Kidney capillary endothelial cell (primary cell): Measurements from ENCODE around the gene PAIP2.
"Not testable (repeated sequence)": the region's sequence is repeated elsewhere in the genome, so short reads cannot be mapped to it uniquely, and the experiment has no call there.

ENCODE experiments used
- DNase-seq: peaks from one replicate; pipeline ENCODE4 v3.0.0-alpha.2; 2018; ENCODE audit warnings: low spot score

The PAIP2 gene

DNA sequence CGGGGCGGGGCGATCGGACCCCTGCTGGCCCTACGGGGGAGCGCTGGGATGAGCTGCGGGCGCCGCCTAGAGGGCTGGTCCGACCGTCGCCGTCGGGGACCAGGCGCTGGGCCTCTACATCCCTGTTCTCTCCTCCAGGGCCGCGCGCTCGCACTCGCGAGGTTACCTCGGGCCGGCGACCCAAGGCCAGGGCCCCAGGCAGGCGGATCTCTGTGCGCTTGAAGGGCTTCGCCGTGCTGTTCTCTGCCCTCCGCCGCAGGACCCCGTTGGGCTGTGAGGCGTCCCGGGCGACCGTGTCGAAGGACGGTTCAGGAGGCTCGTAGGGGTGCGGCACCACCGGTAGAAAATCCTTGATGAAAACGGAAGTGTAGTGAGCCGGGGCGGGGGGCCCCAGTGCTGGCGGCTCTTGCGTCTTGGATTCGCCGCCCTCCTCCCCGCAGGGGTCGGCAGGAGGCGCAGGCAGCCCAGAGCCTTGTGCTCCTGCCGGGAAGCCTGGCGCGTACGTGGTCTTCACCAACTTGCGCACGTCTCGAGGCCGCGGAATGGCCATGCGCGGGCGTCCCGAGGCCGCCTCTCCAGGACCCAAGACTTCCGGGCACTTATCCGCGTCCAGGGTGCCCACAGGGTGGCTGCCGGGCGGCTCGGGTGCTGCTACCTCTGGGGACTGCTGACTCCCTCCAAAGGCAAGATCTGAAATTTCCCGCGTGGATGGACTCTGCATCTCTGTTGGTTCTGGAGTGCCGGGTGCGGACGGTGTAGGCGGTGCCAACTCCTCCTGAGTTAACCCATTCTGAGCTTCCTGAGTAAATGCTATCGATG lies 51.2 kb downstream of the PAIP2 start:
- DNase-seq, result peak; percentile 58

DNA sequence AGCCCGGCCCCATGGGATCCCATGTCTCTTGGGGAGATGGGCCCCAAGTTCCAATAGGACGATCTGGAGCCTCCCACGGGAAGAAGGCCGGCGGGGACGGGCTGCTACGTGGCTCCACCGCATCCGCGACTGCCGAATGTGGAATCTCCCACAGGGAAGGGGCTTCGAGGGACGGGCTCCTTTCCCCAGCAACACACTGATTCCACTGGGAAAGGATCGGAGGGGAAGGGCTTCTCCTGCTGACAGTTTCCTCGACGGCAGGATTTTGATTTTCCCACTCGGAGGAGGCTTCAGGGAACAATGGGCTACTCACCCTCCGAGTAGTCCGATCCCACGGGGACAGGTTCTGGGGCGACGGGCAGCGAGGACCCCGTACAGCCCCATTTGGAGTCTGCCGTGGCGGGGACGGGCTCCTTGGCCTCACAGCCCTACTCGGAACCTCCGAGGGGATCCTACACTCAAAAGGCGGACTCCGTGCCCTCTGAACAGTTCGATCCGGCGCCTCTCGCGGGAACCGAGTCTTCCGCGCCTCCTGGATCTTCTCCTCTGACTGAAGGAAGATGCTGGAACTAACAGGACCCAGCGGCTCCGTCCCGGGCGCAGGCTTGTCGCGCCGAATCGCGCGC lies 52.0 kb downstream of the PAIP2 start:
- no peak for DNase-seq

DNA sequence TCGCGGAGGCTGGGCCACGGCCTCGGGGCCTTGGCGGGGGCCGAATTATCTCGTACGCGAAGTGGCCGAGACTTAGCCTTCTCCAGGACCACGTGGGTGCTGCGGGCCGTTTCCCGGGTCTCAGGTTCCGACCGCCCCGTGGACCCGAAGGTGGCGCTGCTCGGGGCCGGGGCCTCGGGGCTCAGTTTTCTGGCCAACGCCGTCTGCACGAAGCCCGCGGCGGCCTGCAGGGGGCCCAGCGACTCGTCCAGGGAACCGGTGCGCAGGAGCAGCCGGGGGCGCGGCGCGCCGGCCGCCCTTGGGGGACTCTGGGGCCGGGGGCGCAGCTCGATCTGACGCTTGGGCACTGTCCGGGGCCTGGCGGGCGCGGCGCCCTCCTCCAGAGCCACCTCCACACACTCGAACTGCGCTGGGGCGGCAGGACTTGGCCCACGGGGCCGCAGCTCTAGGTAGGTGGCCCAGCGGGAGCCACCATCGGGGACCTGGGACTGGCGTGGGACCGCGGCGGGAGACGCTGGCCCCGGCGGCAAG lies 52.5 kb downstream of the PAIP2 start:
- DNase-seq, result no peak

DNA sequence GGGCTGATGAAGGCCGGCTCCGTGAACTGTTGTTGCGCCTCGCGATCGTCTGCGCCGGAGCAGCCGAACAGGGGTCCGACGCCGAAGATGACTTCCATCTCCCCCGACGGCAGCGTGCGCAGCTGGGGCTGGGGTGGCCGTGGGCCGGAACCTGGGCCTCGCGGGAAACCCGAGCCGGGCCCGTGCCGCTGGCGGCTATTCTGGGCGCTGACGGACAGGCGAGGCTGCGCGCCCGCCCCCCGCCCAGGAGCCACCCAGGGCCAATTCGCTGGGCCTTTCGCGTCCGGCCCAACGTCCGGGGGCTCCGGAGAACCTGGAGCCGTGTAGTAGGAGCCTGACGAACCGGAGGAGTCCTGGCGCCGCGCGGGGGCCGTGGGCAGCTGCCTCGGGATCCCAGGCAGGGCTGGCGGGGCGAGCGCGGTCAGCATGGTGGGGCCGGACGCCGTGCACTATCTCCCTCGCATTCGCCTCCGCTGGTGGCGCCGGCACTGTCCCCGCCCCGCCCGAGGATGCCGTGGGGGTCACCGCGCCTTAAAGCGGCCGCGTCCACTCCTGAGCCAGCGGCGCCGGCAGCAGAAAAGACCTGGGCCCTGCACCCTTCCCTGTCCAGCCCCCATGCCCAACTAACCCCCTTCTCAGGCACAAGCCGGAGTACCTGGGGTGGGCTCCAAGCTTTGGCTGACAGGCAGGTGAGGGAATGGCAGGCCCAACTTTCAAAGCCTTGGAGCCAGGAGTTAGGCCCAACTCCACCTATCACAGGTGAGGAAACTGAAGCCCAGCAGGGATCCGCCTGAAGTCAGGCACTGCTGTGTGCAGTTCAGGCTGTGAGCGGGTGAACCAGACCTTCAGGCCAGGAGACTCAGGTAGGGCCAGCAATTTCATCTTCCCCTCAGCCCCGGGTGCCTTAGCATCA lies 53.3 kb downstream of the PAIP2 start, which contains the start of gene PROB1:
TSS of gene PROB1 (minus strand) at position 451 of the 913 bp plus-strand sequence. CDS start at position 428, 23 bp downstream.
- no peak for DNase-seq

DNA sequence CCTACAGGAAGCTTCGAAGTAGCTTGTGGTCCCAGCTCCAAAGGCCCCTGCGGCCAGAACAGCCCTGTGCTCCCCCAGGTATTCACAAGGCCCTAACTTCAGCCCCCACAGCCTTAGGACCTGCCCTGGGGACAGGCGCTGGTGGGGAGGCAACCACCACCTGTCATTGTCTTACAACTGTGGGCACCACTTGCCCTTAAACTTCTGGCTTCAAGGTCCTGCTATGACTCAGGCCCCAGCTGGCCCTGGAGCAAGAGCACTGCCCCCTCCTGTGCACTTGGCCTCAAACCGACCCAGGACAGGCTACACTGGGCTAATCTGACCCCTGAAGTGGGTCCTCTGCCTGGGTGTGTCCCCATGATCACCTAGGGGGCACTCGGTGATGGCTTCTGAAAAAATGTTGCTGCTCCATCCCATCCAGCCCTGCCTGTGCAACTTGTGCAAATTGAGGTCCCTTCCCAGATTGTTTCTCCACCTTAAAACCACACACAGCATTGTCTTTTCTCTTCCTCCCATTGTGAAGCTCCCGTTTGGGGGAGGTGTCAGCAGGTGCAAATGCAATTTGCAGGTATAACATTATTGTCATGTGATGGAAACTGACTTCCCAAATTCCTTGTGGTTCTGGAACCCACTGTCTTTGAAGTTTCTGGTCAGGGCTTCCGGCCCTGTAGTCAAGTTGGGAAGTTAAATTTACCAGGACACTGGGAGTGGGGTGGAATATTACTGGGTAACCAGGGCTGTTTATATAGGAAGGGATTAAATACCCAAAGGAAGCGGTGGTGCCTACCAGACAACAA lies 54.4 kb downstream of the PAIP2 start:
- DNase-seq, result no peak

DNA sequence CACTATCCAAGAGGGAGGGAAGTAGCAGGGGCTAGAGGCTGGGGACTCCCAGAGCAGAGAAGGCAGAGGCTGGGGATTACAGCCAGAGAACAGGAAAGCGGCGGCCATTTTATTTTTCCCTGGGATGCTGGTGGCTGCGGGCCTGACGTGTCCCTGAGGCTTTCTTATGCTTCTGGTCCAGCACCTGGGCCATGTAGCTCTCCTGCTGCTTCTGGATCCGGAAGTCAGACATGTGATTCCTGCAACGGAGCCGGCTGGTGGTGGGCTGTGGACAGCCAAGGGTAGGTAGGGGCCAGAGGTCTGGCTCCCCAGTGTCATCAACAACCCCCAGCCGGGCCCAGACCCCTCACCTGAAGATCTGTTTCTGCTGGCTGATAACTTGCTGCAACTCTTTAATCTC lies 55.0 kb downstream of the PAIP2 start:
- no peak for DNase-seq

DNA sequence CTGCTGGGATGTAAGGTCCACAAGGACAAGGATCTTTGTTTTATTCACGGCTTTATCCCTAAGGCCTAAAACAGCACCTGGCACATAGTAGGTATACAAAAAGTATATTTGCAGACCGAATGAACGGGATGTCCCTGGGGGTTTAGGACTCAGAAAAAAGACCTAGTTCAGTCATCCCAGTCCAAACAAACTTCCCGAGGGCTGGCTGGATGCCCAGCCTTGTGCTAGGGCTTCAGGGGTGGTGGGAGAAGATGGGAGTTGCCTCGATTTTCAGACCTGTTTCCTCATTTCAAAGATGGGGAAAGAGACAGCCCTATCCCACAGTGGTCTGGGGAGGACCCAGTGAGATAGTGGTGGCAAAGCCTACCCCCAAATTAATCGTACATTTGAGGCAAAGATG lies 56.3 kb downstream of the PAIP2 start:
- DNase-seq, result no peak

DNA sequence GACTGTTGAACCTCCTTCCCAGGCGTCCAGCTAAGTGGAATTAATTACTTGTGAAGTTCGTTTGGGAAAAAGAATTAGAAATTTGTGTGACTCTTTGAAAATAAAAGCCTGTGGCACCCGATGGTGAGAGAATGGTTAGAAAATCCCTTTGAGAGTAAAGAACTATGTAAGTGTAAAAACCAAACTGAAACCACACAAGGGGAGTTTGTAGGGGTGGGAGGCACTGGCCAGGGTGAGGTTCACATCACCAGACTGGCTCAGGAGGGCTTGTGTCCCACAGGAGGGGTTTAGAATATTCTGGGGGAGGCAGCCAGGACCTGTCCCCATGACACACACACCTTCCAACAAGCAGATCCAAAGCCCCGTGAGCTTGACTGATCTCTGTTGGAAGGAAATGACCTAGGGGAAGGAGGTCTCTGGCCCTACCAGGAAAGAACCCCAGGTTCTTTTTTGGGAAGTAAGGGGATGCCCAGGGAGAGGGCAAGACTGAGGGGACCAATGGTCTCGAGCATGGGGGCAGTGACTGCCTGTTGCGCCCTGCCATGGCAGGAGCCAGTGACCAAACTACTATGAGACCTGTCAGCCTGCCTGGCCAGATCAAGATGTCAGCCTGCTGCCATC lies 58.0 kb downstream of the PAIP2 start:
- DNase-seq, result no peak

DNA sequence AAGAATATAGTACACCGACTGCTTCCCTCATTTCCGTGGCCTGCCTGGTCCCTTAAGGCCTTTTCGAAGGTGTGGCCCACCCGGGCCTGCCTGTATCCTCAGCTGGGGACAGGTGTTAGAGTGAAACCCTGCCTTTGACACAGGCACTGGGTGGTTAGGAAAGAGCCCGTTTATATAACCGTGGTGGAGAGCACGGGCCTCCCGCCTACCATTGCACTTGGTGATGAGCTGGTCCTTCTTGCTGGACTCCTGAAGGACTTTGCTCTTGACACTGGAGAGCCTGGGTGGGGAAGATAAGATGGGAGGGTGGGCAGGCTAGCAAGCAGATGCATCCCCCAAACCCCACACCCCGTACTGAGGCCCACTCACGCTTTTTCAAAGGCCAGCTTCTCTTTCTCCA lies 59.9 kb downstream of the PAIP2 start:
- DNase-seq, result no peak

DNA sequence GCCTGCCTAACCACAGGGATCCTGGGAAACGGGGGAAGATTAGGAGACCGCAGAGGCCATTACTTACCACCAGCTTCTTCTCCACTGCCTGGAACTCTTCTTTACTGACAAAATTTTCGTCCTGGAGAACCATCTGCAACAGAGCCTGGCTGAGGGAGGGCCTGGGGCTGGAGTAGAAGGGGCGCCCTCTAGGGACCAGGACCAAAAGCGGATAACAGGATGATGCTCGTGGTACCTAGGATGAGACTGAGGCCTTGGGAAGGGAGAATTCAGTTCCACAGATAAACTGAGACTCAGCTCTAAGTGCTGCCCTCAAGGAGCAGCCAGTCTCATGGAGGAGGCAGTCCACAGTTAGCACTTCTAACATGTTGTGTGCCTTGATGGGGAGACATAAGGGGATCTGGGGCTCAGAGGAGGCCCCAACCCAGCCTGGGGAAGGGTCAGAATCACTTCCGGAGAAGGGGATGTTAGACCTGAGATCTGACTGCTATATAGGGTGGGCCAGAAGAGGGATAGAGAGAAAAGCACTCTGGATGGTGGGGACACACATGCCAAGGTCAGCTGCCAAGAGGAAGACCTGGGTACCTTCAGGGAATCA lies 61.0 kb downstream of the PAIP2 start:
- DNase-seq, result no peak

DNA sequence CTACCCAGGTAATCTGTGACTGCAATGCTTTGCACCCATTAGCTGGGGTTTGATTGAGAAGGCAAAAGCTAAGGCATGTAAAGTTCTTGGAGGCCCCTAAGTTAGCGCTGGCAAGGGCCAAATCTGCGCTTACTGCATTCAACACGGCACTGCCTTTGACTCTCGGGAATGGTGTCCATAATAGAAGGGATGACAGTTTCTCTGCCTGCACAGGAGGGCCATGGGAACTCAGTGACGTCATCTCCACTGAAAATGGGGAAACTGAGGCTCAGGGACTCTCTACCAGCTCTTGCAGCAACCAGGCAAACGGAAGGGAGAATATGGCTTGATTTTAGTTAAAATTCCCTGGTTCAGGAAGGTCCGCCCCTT lies 61.7 kb downstream of the PAIP2 start:
- DNase-seq, result no peak

DNA sequence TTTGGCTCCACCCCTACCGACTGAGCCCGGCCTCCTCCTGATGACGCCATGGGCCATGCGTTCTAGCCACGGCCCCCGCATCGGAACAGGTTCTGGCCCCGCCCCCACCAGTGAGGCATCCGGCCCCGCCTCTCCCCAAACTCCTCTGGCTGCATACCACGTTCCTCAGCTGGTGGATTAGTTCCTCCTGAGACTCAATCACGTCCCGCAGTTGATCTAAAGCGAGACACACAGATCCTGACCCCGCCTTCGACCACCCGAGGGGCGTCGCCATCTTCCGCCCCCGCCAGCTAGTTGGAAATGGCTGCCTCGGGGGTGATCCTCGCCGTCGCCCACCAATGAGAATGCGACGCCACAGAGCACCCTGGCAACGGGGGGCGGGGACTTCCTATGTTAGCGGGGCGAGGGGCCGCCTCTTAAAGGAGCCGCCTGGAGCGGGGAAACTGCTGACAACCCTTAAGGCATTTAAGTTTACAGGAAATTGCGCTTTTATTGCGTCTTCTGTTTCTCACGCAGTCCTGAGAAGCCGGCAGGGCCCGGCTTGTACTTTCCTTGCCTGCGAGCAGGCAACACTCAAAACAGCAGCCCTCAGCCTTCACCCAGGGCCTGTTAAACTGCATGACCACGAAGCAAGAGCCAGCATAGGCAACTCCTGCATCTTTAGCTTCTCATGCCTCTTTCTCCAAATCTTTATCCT lies 62.3 kb downstream of the PAIP2 start, which contains the start of gene SPATA24:
TSS of gene SPATA24 (minus strand) at position 303 of the 697 bp plus-strand sequence. CDS start at position 274, 29 bp downstream.
- DNase-seq, result peak; percentile 97

DNA sequence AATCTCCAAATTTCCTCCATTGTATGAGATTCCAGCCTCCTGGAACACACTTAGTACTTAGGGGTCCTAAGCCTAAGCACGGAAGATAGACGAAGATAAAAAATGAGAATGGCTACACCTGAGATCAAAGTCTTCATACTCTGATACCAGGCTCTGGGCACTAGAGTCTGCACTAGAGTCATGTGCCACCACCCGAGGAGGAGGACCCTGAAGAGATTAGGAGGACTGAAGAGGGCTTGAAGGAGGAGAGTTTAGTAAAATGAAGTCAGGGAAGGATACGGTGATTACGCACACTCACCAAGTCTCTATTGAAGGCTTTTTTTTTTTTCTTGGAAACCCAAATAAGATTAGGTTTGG lies 62.8 kb downstream of the PAIP2 start:
- DNase-seq, result no peak

DNA sequence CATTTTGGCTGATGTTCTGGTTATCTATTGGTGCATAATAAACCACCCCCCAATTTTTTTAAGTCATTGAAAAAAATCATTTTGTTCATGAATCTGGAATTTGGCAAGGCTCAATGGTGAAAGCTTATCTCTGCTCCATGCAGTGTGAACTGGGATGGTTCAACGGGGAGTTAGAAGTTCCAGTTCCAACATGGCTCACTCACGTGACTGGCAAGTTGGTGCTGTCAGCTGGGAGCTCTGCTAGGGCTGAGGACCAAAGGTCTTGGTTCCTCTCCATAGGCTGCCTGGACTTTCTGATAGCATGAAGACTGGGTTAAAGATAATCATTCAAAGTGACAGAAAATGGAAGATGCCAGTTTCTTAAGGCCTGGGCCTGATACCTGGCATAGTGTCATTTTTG lies 65.3 kb downstream of the PAIP2 start:
- no peak for DNase-seq

DNA sequence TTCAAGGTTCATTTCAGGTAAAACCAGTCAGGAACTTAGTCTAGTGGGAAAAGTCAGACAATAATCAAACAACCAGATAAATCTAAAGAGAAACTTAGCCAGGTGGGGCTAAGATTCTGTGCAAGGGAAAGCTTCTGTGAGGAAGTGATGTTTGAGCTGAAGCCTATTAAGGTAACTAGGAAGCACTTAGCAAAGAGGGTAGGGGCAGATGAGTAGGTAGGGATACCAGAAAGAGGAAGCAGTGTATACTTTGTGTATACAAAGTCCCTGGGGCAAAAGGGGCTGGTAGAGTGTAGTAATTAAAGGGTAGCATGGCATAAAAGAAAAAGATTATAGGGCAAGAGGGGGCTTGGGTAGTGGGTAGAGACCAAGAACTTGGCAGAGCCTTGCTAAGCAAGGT lies 65.9 kb downstream of the PAIP2 start:
- DNase-seq, result no peak

DNA sequence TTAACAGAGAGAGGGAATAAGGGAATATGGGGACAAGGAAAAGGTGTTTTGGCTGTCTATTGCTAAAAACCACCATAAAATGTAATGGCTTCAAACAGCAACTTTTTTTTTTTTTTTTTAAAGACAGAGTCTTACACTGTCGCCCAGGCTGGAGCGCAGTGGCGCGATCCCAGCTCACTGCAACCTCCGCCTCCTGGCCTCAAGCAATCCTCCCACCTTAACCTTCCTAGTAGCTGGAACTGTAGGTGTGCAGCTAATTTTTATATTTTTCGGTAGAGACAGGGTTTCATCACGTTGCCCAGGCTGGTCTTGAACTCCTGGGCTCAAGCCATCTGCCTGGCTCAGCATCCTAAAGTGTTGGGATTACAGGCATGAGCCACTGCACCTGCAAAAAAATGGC lies 66.5 kb downstream of the PAIP2 start:
- DNase-seq, result no peak

DNA sequence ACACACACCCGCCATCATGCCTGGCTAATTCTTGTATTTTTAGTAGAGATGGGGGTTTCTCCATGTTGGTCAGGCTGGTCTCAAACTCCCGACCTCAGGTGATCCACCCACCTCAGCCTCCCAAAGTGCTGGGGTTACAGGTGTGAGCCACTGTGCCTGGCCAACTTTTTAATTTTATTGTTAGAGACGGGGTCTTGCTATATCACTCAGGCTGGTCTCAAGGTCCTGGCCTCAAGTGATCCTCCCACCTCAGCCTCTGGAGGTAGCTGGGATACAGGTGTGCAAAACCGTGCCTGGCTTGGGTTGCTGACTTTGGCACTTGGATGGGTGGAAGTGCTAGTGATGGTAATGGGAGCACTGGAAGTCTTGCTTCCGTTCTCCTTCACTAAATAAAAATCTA lies 67.5 kb downstream of the PAIP2 start:
- not testable (repeated sequence) for DNase-seq

DNA sequence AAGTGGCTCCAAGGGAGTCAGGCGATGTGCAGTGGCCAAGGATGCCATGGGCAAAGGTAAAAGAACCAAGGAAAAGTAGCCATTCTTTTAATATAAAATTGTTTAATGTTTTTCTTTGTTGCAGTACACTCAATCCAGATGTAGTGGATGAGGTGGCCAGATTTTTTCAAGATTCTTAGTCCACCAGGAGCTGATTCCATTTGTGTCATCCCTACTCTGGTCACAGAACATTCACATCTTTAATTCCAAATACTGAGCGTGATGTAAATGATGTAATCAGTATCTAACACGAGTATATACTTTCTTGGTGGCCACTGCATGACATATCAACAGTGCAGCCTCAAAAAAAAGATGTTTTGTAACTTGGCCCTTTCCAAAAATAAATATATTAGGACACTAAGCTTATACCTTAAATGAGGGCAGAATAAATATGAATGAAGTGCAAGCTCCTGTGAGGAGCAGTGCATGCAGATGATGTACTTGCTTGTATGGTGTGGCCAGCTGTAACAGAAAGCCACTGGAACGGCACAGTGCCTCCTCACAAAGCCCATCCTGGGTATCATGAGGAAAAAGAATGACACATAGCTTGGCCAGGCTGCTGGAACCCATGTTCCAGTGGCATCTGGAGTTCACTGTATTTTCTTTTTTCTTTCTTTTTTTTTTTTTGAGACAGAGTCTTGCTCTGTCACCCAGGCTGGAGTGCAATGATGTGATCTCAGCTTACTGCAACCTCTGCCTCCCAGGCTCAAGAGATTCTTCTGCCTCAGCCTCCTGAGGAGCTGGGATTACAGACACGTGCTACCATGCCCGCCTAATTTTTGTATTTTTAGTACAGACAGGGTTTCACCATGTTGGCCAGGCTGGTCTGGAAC lies 68.7 kb downstream of the PAIP2 start:
- DNase-seq, result no peak
